Keratinocyte (primary cell): ENCODE data around the gene ERICH6B.
"Not testable (repeated sequence)": the region's sequence is repeated elsewhere in the genome, so short reads cannot be mapped to it uniquely, and the experiment has no call there.

Experiments used
- CTCF ChIP-seq, 3 experiments: IDR thresholded peaks in 1 of 3; conservative IDR thresholded peaks in 1 of 3; optimal IDR thresholded peaks in 1 of 3; 2 replicates in 2 of 3; 3 replicates in 1 of 3; pipeline versions ENCODE3 to v1.5.1; 2011; ENCODE audit warnings: low read length in 3 of 3, mild to moderate bottlenecking in 3 of 3, moderate library complexity in 2 of 3, control low read depth in 1 of 3, inconsistent platforms in 1 of 3; ENCODE audit not compliant: insufficient read depth in 2 of 3; ENCODE audit errors: extremely low read depth in 1 of 3
- EZH2 ChIP-seq: IDR thresholded peaks from one replicate; pipeline ENCODE4 v1.6.1; 2012; ENCODE audit warnings: inconsistent platforms, mild to moderate bottlenecking, low read length, moderate library complexity

DNA sequence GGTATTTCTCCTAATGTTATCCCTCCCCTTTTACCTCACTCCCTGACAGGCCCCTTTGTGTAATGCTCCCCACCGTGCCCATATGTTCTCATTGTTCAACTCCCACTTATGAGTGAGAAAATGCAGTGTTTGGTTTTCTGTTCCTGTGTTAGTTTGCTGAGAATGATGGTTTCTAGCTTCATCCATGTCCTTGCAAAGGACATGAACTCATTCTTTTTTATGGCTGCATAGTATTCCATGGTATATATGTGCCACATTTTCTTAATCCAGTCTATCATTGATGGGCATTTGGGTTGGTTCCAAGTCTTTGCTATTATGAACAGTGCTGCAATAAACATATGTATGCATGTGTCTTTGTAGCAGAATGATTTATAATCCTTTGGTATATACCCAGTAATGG, 19.8 kb upstream of the ERICH6B start:
- TF ChIP-seq EZH2; CTCF (optimal IDR thresholded peaks at IDR 0.05 in 1 of 3, IDR thresholded peaks at IDR 0.05 in 1 of 3, conservative IDR thresholded peaks at IDR 0.05 in 1 of 3; ENCODE audit: extremely low read depth in 1 of 3, insufficient read depth in 2 of 3, low read length in 3 of 3): not testable (repeated sequence)
